Measurements from ENCODE around the gene CADPS2. TPM values are rescaled to one million over a fixed set of nuclear protein-coding genes. Genes with fewer than 3 reads are reported as not detected.
"Not testable (repeated sequence)": the region's sequence is repeated elsewhere in the genome, so short reads cannot be mapped to it uniquely, and the experiment has no call there.

Gene CADPS2
- total RNA-seq, 1 experiment from 2014 or later: 0.23 TPM

GRCh38 chr7:122298618-122299017 is 587.6 kb downstream of the CADPS2 start:
- DNase-seq (ENCODE audit: low read depth): no peak

- DNase-seq (ENCODE audit: low read depth): no peak
Measured at GRCh38 chr7:122298131-122298530, 588.1 kb downstream of the CADPS2 start.

- DNase-seq (ENCODE audit: low read depth): no peak
Measured at GRCh38 chr7:122291189-122291588, 595.1 kb downstream of the CADPS2 start.

- DNase-seq (ENCODE audit: low read depth): no peak
Measured at GRCh38 chr7:122290476-122290875, 595.8 kb downstream of the CADPS2 start.

GRCh38 chr7:122289426-122289825 is 596.8 kb downstream of the CADPS2 start:
- no peak for DNase-seq (ENCODE audit: low read depth)

- not testable (repeated sequence) for DNase-seq (ENCODE audit: low read depth)
Measured at GRCh38 chr7:122284608-122285007, 601.7 kb downstream of the CADPS2 start.

GRCh38 chr7:122273117-122273516 is 613.1 kb downstream of the CADPS2 start:
- no peak for DNase-seq (ENCODE audit: low read depth)

GRCh38 chr7:122269241-122269640 is 617.0 kb downstream of the CADPS2 start:
- no peak for DNase-seq (ENCODE audit: low read depth)

Other genes with a start within 250 kb of the CADPS2 start
- gene RNF133, start 187.3 kb downstream of the CADPS2 start, total RNA-seq (2014; rRNA removed): 0.13 TPM in 1 of 2 replicates, not detected in the other
- not detected in 2 replicates for gene RNF148, start 183.5 kb downstream of the CADPS2 start, total RNA-seq (2014; rRNA removed)
- not detected in 2 replicates for gene TAS2R16, start 109.2 kb upstream of the CADPS2 start, total RNA-seq (2014; rRNA removed)